ENCODE measurements around the gene PHF10. TPM values are rescaled to one million over a fixed set of nuclear protein-coding genes. Genes with fewer than 3 reads are reported as not detected.

PHF10 gene
- total and polyA plus RNA-seq, 2 of the 4 experiments (the other 2 are of a cell fraction), result 7.3 to 15.9 TPM

GRCh38 chr6:169661391-169661756, 62.9 kb downstream of the PHF10 start:
- ATAC-seq (ENCODE audit: low read depth) (no peak), DNase-seq (no peak)
- dilution Hi-C loops (cut with HindIII; ENCODE audit: low sequenced_read_pairs, unreplicated experiment), result no loop called here
- no peak overlapping the region for H3K4me2 ChIP-seq (ENCODE audit: low read depth, low read length)
- H2BK20ac ChIP-seq (ENCODE audit: low read depth, low read length), result no peak overlapping the region
- H3K36me3 ChIP-seq (ENCODE audit: control insufficient read depth, insufficient read depth, low read length), result peaks cover 52% of the 10 kb centered on the region
- H3K18ac ChIP-seq (ENCODE audit: low read depth, low read length), result no peak overlapping the region
- H2AFZ ChIP-seq (replicated peaks; ENCODE audit: low read length, poor library complexity), result no peak overlapping the region
- no peak overlapping the region for H3K56ac ChIP-seq (ENCODE audit: extremely low read depth, insufficient read depth, low read length)
- H3K27ac ChIP-seq (ENCODE audit: insufficient read depth, low read length), result no peak overlapping the region
- H3K9me3 ChIP-seq (ENCODE audit: control insufficient read depth, insufficient read depth, low read length), result no peaks in the 10 kb centered on the region
- no peak overlapping the region for H3K4me3 ChIP-seq (ENCODE audit: insufficient read depth, low read depth, low read length)
- no peak overlapping the region for H2AK5ac ChIP-seq (ENCODE audit: low read depth, low read length)
- no peak overlapping the region for H3K23ac ChIP-seq (ENCODE audit: low read depth, low read length)
- H2BK15ac ChIP-seq (ENCODE audit: low read depth, low read length), result no peak overlapping the region
- TF ChIP-seq MXI1 (IDR thresholded peaks at IDR 0.05; ENCODE audit: borderline replicate concordance, low read depth, low read length), result no peak
- no peak for TF ChIP-seq CHD1 (IDR thresholded peaks at IDR 0.05; ENCODE audit: low read depth, low read length)
- no peak for TF ChIP-seq RCOR1 (IDR thresholded peaks at IDR 0.05; ENCODE audit: insufficient replicate concordance, low read length)
- TF ChIP-seq NFE2L2 (IDR thresholded peaks at IDR 0.05; ENCODE audit: low read depth, low read length), result no peak
- no peak for TF ChIP-seq POLR2A (IDR thresholded peaks at IDR 0.05; ENCODE audit: low read depth, low read length)
- TF ChIP-seq RAD21 (IDR thresholded peaks at IDR 0.05; ENCODE audit: low read length), result no peak
- no peak for TF ChIP-seq CTCF (conservative IDR thresholded peaks at IDR 0.05; ENCODE audit: low read depth, low read length)
- TF ChIP-seq ELK1 (IDR thresholded peaks at IDR 0.05; ENCODE audit: borderline replicate concordance, low read depth, low read length), result no peak
- TF ChIP-seq BHLHE40 (IDR thresholded peaks at IDR 0.05; ENCODE audit: low read depth, low read length), result no peak
- TF ChIP-seq CEBPB (IDR thresholded peaks at IDR 0.05; ENCODE audit: low read depth, low read length), result no peak
- TF ChIP-seq USF2 (IDR thresholded peaks at IDR 0.05; ENCODE audit: low read depth, low read length), result no peak
- no peak for TF ChIP-seq RFX5 (IDR thresholded peaks at IDR 0.05; ENCODE audit: low read depth, low read length)
- H3K4me1 ChIP-seq (ENCODE audit: control insufficient read depth, insufficient read depth, low read length), result no peaks in the 10 kb centered on the region
- in situ Hi-C loops (cut with MboI; ENCODE audit: low sequenced_read_pairs), result no loop called here
- H3K79me1 ChIP-seq (ENCODE audit: low read depth in 1 of 2, low read length in 2 of 2), result no peaks in the 10 kb centered on the region
- no peaks in the 10 kb centered on the region for H3K27me3 ChIP-seq (ENCODE audit: control insufficient read depth, insufficient read depth, low read length)
- no peaks in the 10 kb centered on the region for H4K20me1 ChIP-seq (ENCODE audit: insufficient read depth, low read length)
- H4K91ac ChIP-seq (ENCODE audit: insufficient read depth, low read depth, low read length), result no peak overlapping the region
- no TSS peak for BruUV-seq (replicated peaks)
- H4K8ac ChIP-seq (ENCODE audit: low read depth in 2 of 2, low read length in 2 of 2), result no peak overlapping the region
- H2AK9ac ChIP-seq (replicated peaks; ENCODE audit: low read depth, low read length, poor library complexity), result no peak overlapping the region
- H3K4ac ChIP-seq (ENCODE audit: low read depth, low read length), result no peak overlapping the region
- H3K9ac ChIP-seq (ENCODE audit: low read depth, low read length), result no peak overlapping the region
- no peaks in the 10 kb centered on the region; the same call in 1 of the 2 replicates for H3K9me1 ChIP-seq (ENCODE audit: insufficient read depth, low read length)
- CTCF ChIA-PET, result no interaction called here
- H2BK5ac ChIP-seq (ENCODE audit: low read depth, low read length, poor library complexity, severe bottlenecking), result no peak overlapping the region
- intact Hi-C loops (cut with micrococcal nuclease), result no loop called here
- H3K14ac ChIP-seq (replicated peaks; ENCODE audit: low read depth, low read length), result no peak overlapping the region
- 100% methylated on average over 3 of the region's 7 CpGs; no CpG with 5 or more reads in 1 of the 2 experiments for WGBS, 2 experiments (ENCODE audit: extremely low coverage in 2 of 2, insufficient read length in 1 of 2)
- no peak overlapping the region for H4K5ac ChIP-seq (ENCODE audit: low read depth, low read length)
- POLR2A ChIA-PET (ENCODE audit: unreplicated experiment), result no interaction called here
- no peak overlapping the region for H2BK120ac ChIP-seq (ENCODE audit: low read depth, low read length)

All from IMR-90 (cell line).